ENCODE measurements around the gene GFPT1. TPM values are rescaled to one million over a fixed set of nuclear protein-coding genes. Genes with fewer than 3 reads are reported as not detected.

The GFPT1 gene
- total and polyA plus RNA-seq, 9 of the 15 experiments (the other 6 are each of a cell fraction or from before 2014, with no cell fraction given) = 6.6 to 38.3 (median 15.9) TPM

- no peak for TF ChIP-seq ZMIZ1 (IDR thresholded peaks at IDR 0.05; ENCODE audit: low read depth in 2 of 2, low read length in 2 of 2)
- 0 out of 2 replicates have a peak, but pooled peaks have one; percentile 50 for TF ChIP-seq GTF2F1 (IDR thresholded peaks at IDR 0.05; ENCODE audit: low read depth, low read length)
- 0 out of 2 replicates have a peak, but pooled peaks have one; percentile 58 for TF ChIP-seq ELF2 (CRISPR knock-in tag; IDR thresholded peaks at IDR 0.05)
- no peak for TF ChIP-seq ZNF609 (CRISPR knock-in tag; IDR thresholded peaks at IDR 0.05; ENCODE audit: borderline replicate concordance)
- no peak for TF ChIP-seq ZNF239 (CRISPR knock-in tag; IDR thresholded peaks at IDR 0.05)
- no peak for TF ChIP-seq ZNF583 (CRISPR knock-in tag; IDR thresholded peaks at IDR 0.05)
- peak; percentile 67; the same call in 1 of the 2 replicates for TF ChIP-seq ZNF766 (CRISPR knock-in tag; conservative IDR thresholded peaks at IDR 0.05)
- TF ChIP-seq EWSR1 (IDR thresholded peaks at IDR 0.05; ENCODE audit: borderline replicate concordance, low read depth, partially characterized antibody) = no peak
- no peak for TF ChIP-seq TEAD2 (tag; IDR thresholded peaks at IDR 0.05)
- no peak for TF ChIP-seq ZNF696 (CRISPR knock-in tag; conservative IDR thresholded peaks at IDR 0.05)
- no peak for TF ChIP-seq MTA1 (IDR thresholded peaks at IDR 0.05; ENCODE audit: borderline replicate concordance)
- TF ChIP-seq TEAD4 (IDR thresholded peaks at IDR 0.05; ENCODE audit: low read length) = no peak
- peak; percentile 66; the same call in 1 of the 2 replicates for TF ChIP-seq TEAD4 (CRISPR knock-in tag; IDR thresholded peaks at IDR 0.05; ENCODE audit: borderline replicate concordance)
- no peak for TF ChIP-seq MAFG (tag; conservative IDR thresholded peaks at IDR 0.05)
- TF ChIP-seq SLC30A9 (CRISPR knock-in tag; IDR thresholded peaks at IDR 0.05) = no peak
- no peak for TF ChIP-seq ZNF316 (IDR thresholded peaks at IDR 0.05)
- TF ChIP-seq ZNF124 (CRISPR knock-in tag; IDR thresholded peaks at IDR 0.05) = no peak
- no peak for TF ChIP-seq FOXJ3 (CRISPR knock-in tag; IDR thresholded peaks at IDR 0.05)
- TF ChIP-seq ZC3H8 (IDR thresholded peaks at IDR 0.05) = no peak
- no peak for TF ChIP-seq ELK1 (CRISPR knock-in tag; IDR thresholded peaks at IDR 0.05)
Observed at GRCh38 chr2:69386789-69387734, at the start of gene GFPT1 (continued).
